Mucosa of descending colon (tissue), 3 donors: ENCODE data around the gene ADGRE2. TPM values are rescaled to one million over a fixed set of nuclear protein-coding genes. Genes with fewer than 3 reads are reported as not detected.
"Not testable (repeated sequence)": the region's sequence is repeated elsewhere in the genome, so short reads cannot be mapped to it uniquely, and the experiment has no call there.

Experiments used
- ATAC-seq: fragments of 200-7000 bp; cut with Tn5 transposase; one replicate; pipeline ENCODE4 v1.9.1; 2020; ENCODE audit warnings: mild to moderate bottlenecking, moderate library complexity
- DNase-seq, 3 donors: peaks; one replicate each; pipeline ENCODE4 v3.0.0-alpha.2; 2020
- H3K36me3 ChIP-seq: fragments of 200-600 bp; one replicate; pipeline ENCODE4 v1.8.0; 2021; ENCODE audit warnings: low read depth, mild to moderate bottlenecking
- H3K4me1 ChIP-seq: fragments of 200-600 bp; one replicate; pipeline ENCODE4 v1.8.0; 2021; ENCODE audit warnings: low read depth, mild to moderate bottlenecking
- H3K4me3 ChIP-seq: fragments of 200-600 bp; one replicate; pipeline ENCODE4 v1.8.0; 2021; ENCODE audit warnings: mild to moderate bottlenecking
- H3K9me3 ChIP-seq: fragments of 200-600 bp; one replicate; pipeline ENCODE4 v1.8.0; 2021; ENCODE audit warnings: mild to moderate bottlenecking
- CTCF ChIP-seq: fragments of 200-600 bp; IDR thresholded peaks from one replicate; pipeline ENCODE4 v1.8.0; 2022; ENCODE audit warnings: antibody characterized with exemption, mild to moderate bottlenecking
- intact Hi-C, 2 donors: fragments of 100-400 bp; cut with DNase I in 1 of 2; cut with micrococcal nuclease in 1 of 2; formaldehyde crosslinking; loops; one replicate each; pipeline versions ENCODE4 v1.11.0 to v1.11.1; 2022; cut with DNase I, micrococcal nuclease
- total RNA-seq, 3 donors: library from RNA; stranded (reverse); fragmentation: NEBNext Ultra II Directional in 2 of 3; extraction: Animal tissue kit (Norgen Biotek cat#: 25700) in 2 of 3; gene quantifications; one replicate each; pipeline versions ENCODE4 v1.2.1 to v1.2.4, GENCODE V29; 2021 to 2023
- donor health status: DM: no; HTN: no; CAD: no; lungs with moderate emphysema.
- donor health status: DM: no; HTN: no; CAD: no.
- donor health status: DM: no; HTN: yes; CAD: no.

Gene ADGRE2
- total RNA-seq, 3 donors from 2014 or later: 1.1 to 4.2 (median 1.9) TPM

DNA sequence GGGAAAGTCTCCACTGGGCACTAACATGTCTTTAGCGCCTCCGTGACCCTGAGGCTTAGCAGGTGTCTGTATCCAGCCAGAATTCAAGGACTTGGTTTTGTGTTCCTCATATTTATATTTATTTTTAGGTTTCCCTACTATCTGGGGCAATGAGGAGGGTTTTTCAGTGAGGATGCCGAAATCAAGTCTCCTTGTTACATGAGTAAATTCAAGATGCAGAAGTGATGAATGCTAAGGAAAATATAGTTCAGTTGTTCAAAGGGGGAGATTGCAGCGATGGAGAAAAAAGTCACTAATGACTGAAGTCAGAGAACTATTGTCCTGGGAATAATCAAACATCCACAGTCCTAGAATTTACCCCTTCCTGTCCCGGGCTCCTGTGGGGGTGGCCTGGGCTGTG, 791 bp upstream of the ADGRE2 start:
- intact Hi-C loops: no loop called here
- no peak for ATAC-seq
- H3K4me3 ChIP-seq: no peak overlapping the region
- no peak for TF ChIP-seq CTCF
- peaks cover 4% of the 10 kb centered on the region for H3K4me1 ChIP-seq
- no peaks in the 10 kb centered on the region for H3K36me3 ChIP-seq
- H3K9me3 ChIP-seq: no peaks in the 10 kb centered on the region
- DNase-seq: no peak

- ATAC-seq, H3K9me3 ChIP-seq, H3K4me1 ChIP-seq, intact Hi-C loops, H3K36me3 ChIP-seq, H3K4me3 ChIP-seq, DNase-seq: not testable (repeated sequence)
Observed at GRCh38 chr19:14777645-14778044, 715 bp downstream of the ADGRE2 start.

GRCh38 chr19:14775869-14776586, 2.3 kb downstream of the ADGRE2 start:
- DNase-seq (peak; percentile 16 to 61 (median 28)), ATAC-seq (no peak)
- Histone ChIP-seq H3K9me3 (no peaks in the 10 kb centered on the region), H3K36me3 (no peaks in the 10 kb centered on the region), H3K4me3 (no peak overlapping the region), H3K4me1 (peaks cover 4% of the 10 kb centered on the region)
- no peak for TF ChIP-seq CTCF
- intact Hi-C loops: no loop called here

- H3K4me3 ChIP-seq, ATAC-seq, H3K4me1 ChIP-seq, H3K9me3 ChIP-seq, H3K36me3 ChIP-seq, intact Hi-C loops, DNase-seq: not testable (repeated sequence)
Observed at GRCh38 chr19:14775326-14775725, 3.0 kb downstream of the ADGRE2 start.

GRCh38 chr19:14774373-14774772, 4.0 kb downstream of the ADGRE2 start:
- no peak for DNase-seq
- no peak for TF ChIP-seq CTCF
- intact Hi-C loops: no loop called here
- Histone ChIP-seq H3K4me1 (peaks cover 4% of the 10 kb centered on the region), H3K9me3 (no peaks in the 10 kb centered on the region), H3K36me3 (no peaks in the 10 kb centered on the region), H3K4me3 (no peak overlapping the region)
- ATAC-seq: no peak

DNA sequence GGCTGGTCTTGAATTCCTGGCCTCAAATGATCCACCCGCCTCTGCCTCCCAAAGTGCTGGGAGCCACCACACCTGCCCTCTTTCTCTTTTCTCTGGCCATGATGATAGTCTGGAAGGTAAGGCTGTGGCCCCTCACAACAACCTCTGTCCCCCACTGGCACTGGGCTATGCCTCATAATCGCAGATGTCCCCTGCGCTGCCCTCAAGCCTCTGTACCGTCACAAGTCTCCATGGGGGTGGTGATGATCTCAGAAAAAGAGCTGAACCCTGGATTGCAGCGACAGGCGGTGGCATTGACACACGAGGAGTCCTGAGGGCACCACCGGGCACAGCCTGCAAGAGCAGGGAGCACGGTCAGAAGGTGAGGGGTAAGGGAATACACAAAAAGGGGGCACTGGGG, 4.6 kb downstream of the ADGRE2 start:
- H3K9me3 ChIP-seq, DNase-seq, H3K4me3 ChIP-seq, H3K36me3 ChIP-seq, intact Hi-C loops, ATAC-seq, H3K4me1 ChIP-seq: not testable (repeated sequence)

GRCh38 chr19:14772995-14773394, 5.4 kb downstream of the ADGRE2 start:
- H3K9me3 ChIP-seq: no peaks in the 10 kb centered on the region
- intact Hi-C loops: no loop called here
- H3K4me1 ChIP-seq: peaks cover 4% of the 10 kb centered on the region
- ATAC-seq: no peak
- DNase-seq: no peak
- H3K36me3 ChIP-seq: no peaks in the 10 kb centered on the region
- no peak overlapping the region for H3K4me3 ChIP-seq
- no peak for TF ChIP-seq CTCF
